NCI-H2107 treated with DMSO at 0.1 percent for 48 hours (cell line): ENCODE results near the gene RXRA.

Source experiments
- DNase-seq: peaks from one replicate; lab custom pipeline; 2025; ENCODE audit not compliant: unreplicated experiment; lab: John Stamatoyannopoulos, UW

Gene RXRA

GRCh38 chr9:134322781-134323241 lies 3.4 kb upstream of the RXRA start:
- DNase-seq: no peak

GRCh38 chr9:134323741-134324358 lies 2.4 kb upstream of the RXRA start:
- DNase-seq: no peak

DNA sequence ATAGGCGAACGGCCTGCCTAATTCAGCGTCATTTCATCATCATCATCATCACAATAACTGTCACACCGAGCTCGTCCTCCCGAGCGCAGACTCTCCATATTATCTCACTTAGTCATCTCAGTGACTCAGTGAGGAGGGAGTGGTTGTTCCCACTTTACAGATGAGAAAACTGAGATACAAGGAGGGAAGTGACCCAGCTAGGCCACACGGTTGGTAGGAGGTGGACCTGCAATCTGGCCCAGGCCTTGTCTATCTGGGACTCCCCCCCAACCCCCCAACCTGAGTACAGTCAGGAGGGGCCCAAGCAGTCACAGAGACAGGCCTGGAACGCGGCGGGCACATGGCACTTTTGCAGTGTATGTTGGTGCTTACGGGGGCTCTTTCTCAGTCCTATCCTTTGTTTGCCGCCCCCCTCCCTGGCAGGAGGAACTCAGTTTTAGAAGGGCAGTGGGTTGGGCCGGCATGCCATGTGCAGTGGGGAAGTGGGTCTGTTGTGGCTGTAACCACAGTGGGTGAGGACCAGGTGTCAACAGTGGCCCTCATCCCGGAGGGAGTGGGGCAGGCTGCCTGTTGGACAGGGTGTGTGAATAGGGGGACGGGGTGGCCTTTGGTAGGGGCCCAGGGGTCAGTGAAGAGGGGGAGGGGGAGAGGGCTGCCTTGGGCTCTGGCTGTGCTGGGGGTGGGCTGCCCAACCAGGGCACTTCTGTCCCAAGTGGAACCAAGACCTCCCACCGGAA lies 1.7 kb upstream of the RXRA start:
- no peak for DNase-seq

DNA sequence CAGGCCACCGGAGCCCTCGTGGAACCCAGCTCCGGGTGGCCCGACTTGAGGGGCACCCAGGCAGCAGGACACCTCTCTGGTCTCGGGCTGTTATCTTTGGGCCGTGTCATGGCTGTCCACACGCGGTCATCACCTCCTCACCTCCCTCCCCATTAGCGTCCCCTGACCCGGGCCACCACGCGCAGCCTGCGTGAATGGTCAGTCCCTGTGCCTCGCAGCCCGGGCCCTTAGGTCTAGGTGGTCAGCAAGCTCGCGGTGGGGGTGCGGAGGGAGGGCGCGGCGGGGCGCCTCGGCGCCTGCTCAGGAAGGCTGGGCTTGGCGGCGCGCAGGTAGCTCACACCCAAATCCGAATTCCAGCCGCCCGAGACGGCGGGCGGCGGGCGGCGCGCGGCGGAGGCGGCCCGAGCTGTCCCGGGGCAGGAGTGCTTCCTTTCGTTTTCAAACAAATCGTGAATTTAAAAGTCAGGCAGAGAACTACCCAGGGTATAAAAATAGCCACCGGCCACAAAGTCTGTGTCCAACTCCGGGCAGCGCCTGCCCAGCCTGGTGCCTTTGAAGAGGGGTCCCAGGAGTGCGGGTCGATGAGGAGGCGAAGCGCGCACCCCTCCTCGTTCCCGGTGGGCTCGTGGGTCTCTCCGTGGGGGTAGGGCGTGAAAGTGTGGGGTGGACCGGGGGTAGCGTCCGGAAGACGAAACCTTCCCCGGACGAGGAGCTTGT lies 1.0 kb upstream of the RXRA start:
- no peak for DNase-seq

- no peak for DNase-seq
Observed at GRCh38 chr9:134326724-134327601, 708 bp downstream of the RXRA start.

DNA sequence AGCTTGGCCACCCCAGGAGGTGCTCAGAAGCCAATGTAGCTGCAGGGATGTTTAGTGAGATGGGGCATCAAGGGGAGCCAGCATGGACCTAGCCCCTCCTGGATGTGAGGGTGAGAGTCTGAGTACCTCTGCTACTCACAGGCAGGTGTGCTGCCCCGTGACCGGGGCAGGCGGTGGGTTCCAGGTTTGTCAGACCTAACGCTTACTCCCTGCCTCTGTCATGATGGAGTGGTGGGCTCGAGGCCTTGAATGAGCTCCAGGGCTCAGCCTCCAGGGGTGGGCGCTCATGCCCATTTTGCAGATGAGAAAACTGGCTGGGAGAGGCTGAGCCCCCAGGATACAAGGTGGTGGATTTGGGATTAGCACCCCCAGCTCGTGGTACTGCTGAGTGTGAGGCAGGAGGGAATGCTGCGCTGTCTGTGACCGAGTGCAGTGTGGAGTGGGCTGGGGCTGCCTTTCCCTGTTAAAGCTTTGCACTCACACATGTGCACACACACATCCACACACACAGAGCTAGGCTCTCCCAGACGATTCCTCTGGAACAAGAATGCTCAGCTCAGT lies 1.5 kb downstream of the RXRA start:
- no peak for DNase-seq

GRCh38 chr9:134328341-134328840 lies 2.1 kb downstream of the RXRA start:
- DNase-seq: no peak

DNA sequence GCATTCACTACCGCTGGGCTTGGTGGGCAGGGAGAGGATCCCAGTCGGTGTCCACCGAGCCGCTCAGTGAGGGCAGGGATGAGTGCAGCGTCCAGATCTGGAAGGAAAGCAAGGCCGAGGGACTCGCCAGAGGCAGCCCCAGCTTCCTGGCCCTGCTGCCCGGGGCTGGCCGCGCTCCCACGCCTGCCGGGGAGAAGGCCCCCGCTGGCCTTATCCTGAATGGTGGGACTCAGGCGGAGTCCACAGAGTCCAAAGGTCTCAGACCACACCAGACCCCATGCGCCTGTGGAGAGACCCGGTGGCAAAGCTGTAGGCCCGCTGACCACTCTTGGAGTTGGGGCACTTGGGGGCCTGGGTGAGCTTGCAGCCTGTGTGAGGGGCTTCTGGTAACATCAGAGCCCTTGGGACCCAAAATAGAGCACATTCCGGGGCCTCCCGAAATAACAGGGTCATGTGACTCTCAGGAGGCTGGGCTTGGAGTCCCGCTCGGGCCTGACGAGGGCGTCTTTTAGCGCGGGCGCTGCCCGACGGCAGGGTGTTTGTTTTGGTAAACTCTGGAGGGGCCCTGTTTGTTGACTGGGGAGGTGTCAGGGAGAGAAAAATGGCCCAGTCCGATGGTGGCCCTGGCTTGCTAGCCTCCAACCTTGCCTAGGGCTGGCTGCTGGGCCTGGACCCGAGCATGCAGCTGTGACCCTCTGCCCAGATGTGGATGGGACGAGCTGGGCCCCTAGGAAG lies 2.8 kb downstream of the RXRA start:
- no peak for DNase-seq

DNA sequence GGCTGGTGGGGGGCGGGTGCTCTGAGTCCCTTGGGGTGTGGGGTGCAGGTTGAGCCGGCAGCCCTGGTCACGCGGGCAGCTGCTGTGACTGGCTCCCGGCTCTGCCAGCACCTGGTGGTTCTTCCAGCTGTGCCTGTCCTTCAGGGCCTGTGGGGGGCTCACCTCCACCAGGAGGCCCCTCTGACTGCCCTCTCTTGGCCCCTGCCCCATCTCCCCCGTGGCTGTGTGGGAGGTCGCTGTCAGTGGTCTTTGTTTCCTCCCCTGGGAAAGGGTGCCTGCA lies 3.3 kb downstream of the RXRA start:
- DNase-seq: no peak

DNA sequence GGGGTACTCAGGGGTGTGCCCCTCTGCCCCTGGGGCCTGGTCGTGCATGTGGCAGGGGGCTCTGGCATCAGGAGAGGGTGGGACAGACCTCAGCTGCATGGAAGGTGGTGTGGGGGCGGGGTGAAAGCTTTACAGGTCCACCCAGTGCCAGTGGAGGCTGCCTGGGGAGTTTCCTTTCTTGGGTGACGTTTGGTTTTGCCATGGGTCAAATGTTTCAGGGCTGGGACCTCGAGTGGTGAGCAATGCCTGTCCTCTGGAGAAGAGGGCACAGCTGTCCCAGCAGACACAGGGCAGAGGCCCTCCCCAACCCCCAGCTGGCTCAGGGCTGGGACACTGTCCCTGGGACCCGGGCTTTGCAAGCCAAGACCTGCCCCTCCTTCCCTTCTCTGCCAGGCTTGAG lies 3.6 kb downstream of the RXRA start:
- no peak for DNase-seq

- DNase-seq: no peak
Observed at GRCh38 chr9:134330590-134330989, 4.3 kb downstream of the RXRA start.

GRCh38 chr9:134331186-134332025 lies 5.2 kb downstream of the RXRA start:
- no peak for DNase-seq

DNA sequence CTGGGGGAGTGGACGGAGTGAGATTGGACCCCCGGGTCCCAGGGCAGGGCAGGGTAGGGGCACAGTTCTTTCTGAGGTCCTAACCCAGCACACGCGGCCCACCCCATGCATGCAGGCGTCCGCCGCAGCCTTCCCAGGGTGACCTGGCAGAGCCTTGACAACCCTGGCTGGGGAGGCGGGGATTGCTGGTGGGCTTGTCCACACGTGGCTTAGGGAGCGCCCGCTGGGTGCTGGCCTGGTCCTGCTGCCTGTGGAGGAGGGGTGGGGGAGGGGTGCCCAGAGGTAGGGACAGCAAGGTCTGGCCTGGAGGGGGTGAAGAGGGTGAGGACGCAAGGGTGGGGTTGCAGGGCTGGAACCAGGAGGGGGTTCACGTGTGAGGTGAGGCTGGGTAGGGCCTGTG lies 6.0 kb downstream of the RXRA start:
- DNase-seq: no peak

DNA sequence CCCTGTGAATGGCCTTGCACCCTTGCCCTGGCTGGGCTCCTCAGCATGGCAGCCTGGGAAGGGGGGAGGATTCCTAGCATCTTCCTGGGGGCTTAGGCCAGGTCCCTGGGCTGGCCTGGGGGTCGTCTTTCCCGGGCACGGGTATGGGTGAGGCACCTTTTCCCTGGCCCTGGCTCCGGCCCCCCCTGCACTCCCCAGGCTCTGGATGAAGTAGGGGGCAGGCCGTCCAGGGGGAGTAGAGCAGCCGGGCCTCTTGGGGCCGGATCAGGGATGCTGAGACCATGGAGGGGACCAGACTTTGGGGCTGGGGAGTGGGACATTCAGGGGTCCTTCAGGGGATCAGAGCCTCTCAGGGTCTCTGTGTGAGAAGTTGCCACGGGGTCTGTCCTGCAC lies 6.6 kb downstream of the RXRA start:
- DNase-seq: no peak

DNA sequence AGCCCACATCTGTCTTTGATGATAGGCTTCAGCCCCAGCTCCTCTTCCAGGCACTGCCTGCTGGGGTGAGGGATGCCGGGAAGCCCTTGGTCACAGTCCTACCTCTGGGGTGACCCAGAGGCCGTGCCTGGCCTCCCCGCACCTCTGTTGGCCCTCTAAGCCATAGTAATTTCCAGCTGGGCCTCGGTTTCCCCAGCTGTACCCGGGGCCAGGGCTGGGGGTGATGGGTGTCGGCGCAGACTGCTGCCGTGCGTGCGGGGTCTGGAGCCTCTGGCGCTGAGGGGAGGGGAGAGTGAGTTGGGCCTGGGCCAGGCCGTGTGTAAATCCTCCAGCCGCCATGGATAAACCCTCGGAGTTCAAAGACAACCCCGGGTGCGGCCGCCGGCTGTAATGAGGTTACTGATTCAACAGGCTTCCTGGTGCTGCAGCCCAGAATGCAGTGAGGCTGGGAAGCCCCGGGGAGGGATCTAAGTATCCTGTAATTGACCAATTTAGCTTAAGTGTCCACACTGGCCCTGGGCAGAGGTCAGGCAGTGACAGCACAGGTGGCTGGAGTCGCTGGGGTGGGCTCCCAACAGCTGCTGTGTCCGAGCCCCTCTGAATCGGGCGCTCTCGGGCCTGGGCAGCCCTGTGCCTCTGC lies 7.1 kb downstream of the RXRA start:
- no peak for DNase-seq

GRCh38 chr9:134333874-134334581 lies 7.8 kb downstream of the RXRA start:
- no peak for DNase-seq

GRCh38 chr9:134335061-134335460 lies 8.8 kb downstream of the RXRA start:
- no peak for DNase-seq

GRCh38 chr9:134335486-134336220 lies 9.4 kb downstream of the RXRA start:
- no peak for DNase-seq
